Heart right ventricle (tissue), 16 donors: ENCODE measurements around the gene PMP22. TPM values are rescaled to one million over a fixed set of nuclear protein-coding genes. Genes with fewer than 3 reads are reported as not detected.

Source experiments
- ATAC-seq, 8 donors: fragments of 200-7000 bp; cut with Tn5 transposase; one replicate each; pipeline ENCODE4 v1.9.1; 2020; ENCODE audit warnings: mild to moderate bottlenecking in 8 of 8, moderate library complexity in 8 of 8, moderate number of reproducible peaks in 1 of 8
- DNase-seq, 2 donors: peaks; one replicate each; pipeline ENCODE4 v3.0.0-alpha.2; 2020
- H3K27ac ChIP-seq, 10 donors: fragments of 200-600 bp; sonication (generic) in 2 of 10; one replicate each; pipeline versions ENCODE4 v1.5.0 to v1.8.0; 2020 to 2022; ENCODE audit warnings: mild to moderate bottlenecking in 3 of 10
- H3K27me3 ChIP-seq, 7 donors: fragments of 200-600 bp; one replicate each; pipeline ENCODE4 v1.8.0; 2021 to 2022; ENCODE audit warnings: mild to moderate bottlenecking in 2 of 7
- H3K36me3 ChIP-seq, 9 donors: fragments of 200-600 bp; sonication (generic) in 1 of 9; one replicate each; pipeline versions ENCODE4 v1.5.0 to v1.8.0; 2020 to 2022; ENCODE audit warnings: mild to moderate bottlenecking in 2 of 9
- H3K4me1 ChIP-seq, 9 donors: fragments of 200-600 bp; sonication (generic) in 1 of 9; one replicate each; pipeline versions ENCODE4 v1.5.0 to v1.8.0; 2020 to 2022; ENCODE audit warnings: mild to moderate bottlenecking in 4 of 9
- H3K4me3 ChIP-seq, 10 donors: fragments of 200-600 bp; sonication (generic) in 2 of 10; one replicate each; pipeline versions ENCODE4 v1.5.0 to v1.8.0; 2020 to 2022; ENCODE audit warnings: mild to moderate bottlenecking in 7 of 10, moderate library complexity in 2 of 10
- H3K9me3 ChIP-seq, 11 donors: fragments of 200-600 bp in 10 of 11; sonication (generic) in 2 of 11; one replicate each; pipeline versions ENCODE4 v1.5.0 to v1.8.0; 2013 to 2022; ENCODE audit warnings: mild to moderate bottlenecking in 2 of 11, control low read depth in 1 of 11, moderate library complexity in 1 of 11
- CTCF ChIP-seq, 9 donors: fragments of 200-600 bp; sonication (generic) in 2 of 9; IDR thresholded peaks; one replicate each; pipeline versions ENCODE4 v1.5.0 to v1.8.0; 2021 to 2022; ENCODE audit warnings: antibody characterized with exemption in 9 of 9, mild to moderate bottlenecking in 5 of 9, moderate library complexity in 1 of 9
- WGBS, 2 donors: extraction: QIAGEN DNeasy Blood & Tissue Kit; methylation state at CpG; one replicate each; pipeline ENCODE4 v1.1.7; 2013; ENCODE audit warnings: inconsistent platforms in 1 of 2; 5-methylcytosine and 5-hydroxymethylcytosine counted together
- intact Hi-C, 10 donors: fragments of 100-400 bp; cut with DNase I; formaldehyde crosslinking; loops; one replicate each; pipeline versions ENCODE4 v1.11.1 to v1.14.2; 2022
- polyA plus RNA-seq, 2 donors: library from polyadenylated mRNA; stranded (reverse); fragments of 200-250 nt; gene quantifications; one replicate each; pipeline ENCODE4 v1.2.3, GENCODE V29; 2013
- total RNA-seq, 10 donors: library from RNA; stranded (reverse); fragmentation: NEBNext Ultra II Directional in 3 of 10; extraction: Animal tissue kit (Norgen Biotek cat#: 25700) in 3 of 10; gene quantifications; one replicate each; pipeline versions ENCODE4 v1.2.1 to v1.2.4, GENCODE V29; 2021 to 2023
- donor health status: Arrhythmogenic right ventricular cardiomyopathy.
- donor health status: ischemic (EF 13 %, LVEDD 7.1; RV severe dilation, severe dysfunction).
- donor health status: healthy with polysubstance abuse.
- donor health status: DM: no; HTN: yes; CAD: no.
- donor health status: DM: no; HTN: no; CAD: no.
- donor health status: ischemic (EF 25% LVEDD 6.9; RV normal size, moderate dysfunction).
- donor health status: ischemic (EF 25% LVEDD 5.7; RV mildly dilated, moderate dysfunction).
- donor health status: healthy.
- donor health status: DM: yes; HTN: yes; CAD: no.
- donor health status: Ischemic cardiomyopathy.
- donor health status: ischemic (EF 35%, LVEDD 5.7; RV mildly dilated, moderate dysfunction).
- donor health status: nonischemic (EF 11% LVEDD 7.7; RV severe dilation, severe dysfunction).
- donor health status: DM: yes; HTN: yes; CAD: no.
- donor health status: PGD.
- donor health status: ischemic (EF 29% LVEDD 5.4; RV normal size, mild dysfunction).
- donor health status: nonischemic (EF 23%, LVEDD 6.1; RV moderate dilation, normal function).

The PMP22 gene
- total and polyA plus RNA-seq, 12 donors, result 62.0 to 241 (median 158) TPM

- H3K9me3 ChIP-seq, result no peaks in the 10 kb centered on the region
- no peak for ATAC-seq
- WGBS, 2 donors, result 58 to 60% methylated on average over 10 of the region's 10 CpGs
- no peak for TF ChIP-seq CTCF (IDR thresholded peaks at IDR 0.05)
- H3K4me1 ChIP-seq, result peaks cover 13 to 98% (median 94%) of the 10 kb centered on the region in 9 donors
- H3K27me3 ChIP-seq, result no peaks in the 10 kb centered on the region
- intact Hi-C loops, result loop anchor here in 1 of 10 donors (10.0 kb wide), 1 partner anchor 62 kb away; no protein-coding TSS in a partner anchor
- peaks cover 0 to 89% (median 65%) of the 10 kb centered on the region in 9 donors for H3K36me3 ChIP-seq
- DNase-seq, result no peak
- H3K27ac ChIP-seq, result peak overlapping the region in 3 of 10 donors; percentile 19 to 73 (median 29)
- H3K4me3 ChIP-seq, result no peak overlapping the region
These were observed 28.6 kb downstream of the PMP22 start for GRCh38 chr17:15236281-15237105.

GRCh38 chr17:15233971-15234370 lies 31.2 kb downstream of the PMP22 start:
- Histone ChIP-seq H3K9me3 (no peaks in the 10 kb centered on the region), H3K27me3 (no peaks in the 10 kb centered on the region), H3K4me1 (peaks cover 13 to 89% (median 70%) of the 10 kb centered on the region in 9 donors), H3K27ac (peak overlapping the region in 6 of 10 donors; percentile 35 to 71 (median 67)), H3K36me3 (peaks cover 0 to 100% (median 73%) of the 10 kb centered on the region in 9 donors), H3K4me3 (no peak overlapping the region)
- intact Hi-C loops, result loop anchor here in 1 of 10 donors (10.0 kb wide), 1 partner anchor 59 kb away; no protein-coding TSS in a partner anchor
- ATAC-seq, result no peak
- DNase-seq, result no peak
- WGBS, 2 donors, result 91 to 92% methylated on average over 7 of the region's 7 CpGs
- TF ChIP-seq CTCF (IDR thresholded peaks at IDR 0.05), result no peak

- Histone ChIP-seq H3K27me3 (no peaks in the 10 kb centered on the region), H3K9me3 (no peaks in the 10 kb centered on the region), H3K4me1 (peaks cover 13 to 82% (median 63%) of the 10 kb centered on the region in 9 donors), H3K27ac (peak overlapping the region in 9 of 10 donors; percentile 34 to 71 (median 58)), H3K36me3 (peaks cover 0 to 100% (median 71%) of the 10 kb centered on the region in 9 donors), H3K4me3 (no peak overlapping the region)
- intact Hi-C loops, result loop anchor here in 1 of 10 donors (10.0 kb wide), 1 partner anchor 58 kb away; no protein-coding TSS in a partner anchor
- peak in 7 of 9 donors; percentile 19 to 51 (median 45) for TF ChIP-seq CTCF (IDR thresholded peaks at IDR 0.05)
- ATAC-seq (peak; percentile 39 to 79 (median 68)), DNase-seq (no peak)
- WGBS, 2 donors, result 58 to 66% methylated on average over 4 of the region's 4 CpGs
These were observed 31.9 kb downstream of the PMP22 start for GRCh38 chr17:15233022-15233805.

- Histone ChIP-seq H3K9me3 (no peaks in the 10 kb centered on the region), H3K27ac (peak overlapping the region in 9 of 10 donors; percentile 34 to 71 (median 58)), H3K4me1 (peaks cover 13 to 75% (median 58%) of the 10 kb centered on the region in 9 donors), H3K27me3 (no peaks in the 10 kb centered on the region), H3K4me3 (no peak overlapping the region), H3K36me3 (peaks cover 0 to 100% (median 64%) of the 10 kb centered on the region in 9 donors)
- TF ChIP-seq CTCF (IDR thresholded peaks at IDR 0.05), result no peak
- ATAC-seq (peak; percentile 70 to 92 (median 88)), DNase-seq (peak in 1 of 2 donors; percentile 60)
- WGBS, 2 donors, result 32 to 38% methylated on average over 3 of the region's 3 CpGs
- intact Hi-C loops, result loop anchor here in 1 of 10 donors (10.0 kb wide), 1 partner anchor 58 kb away; no protein-coding TSS in a partner anchor
These were observed 32.6 kb downstream of the PMP22 start for GRCh38 chr17:15232517-15232915.
